GM12878 (cell line): ENCODE results near the gene RNF13. TPM values are rescaled to one million over a fixed set of nuclear protein-coding genes. Genes with fewer than 3 reads are reported as not detected.

Experiments
- ATAC-seq: fragments of 200-7000 bp; cut with Tn5 transposase; 3 replicates; pipeline ENCODE4 v1.9.1; 2020; ENCODE audit warnings: mild to moderate bottlenecking, moderate library complexity
- BruUV-seq: library from RNA; stranded (reverse); fragments of 400-500 nt; replicated peaks from 2 replicates; lab custom pipeline; 2021; lab: Mats Ljungman, UMichigan
- CTCF ChIA-PET: fragments of 300-600 bp; sonication (Branson Sonifier 250); formaldehyde crosslinking; extraction: SDS; loops from one replicate; lab custom pipeline; 2021; ENCODE audit warnings: inconsistent platforms; lab: Yijun Ruan, JAX
- POLR2A ChIA-PET: fragments of 350-600 bp; formaldehyde crosslinking; extraction: SDS; loops from one replicate; lab custom pipeline; 2021; ENCODE audit warnings: inconsistent platforms; lab: Charles Lee
- RAD21 ChIA-PET: fragments of 300-600 bp; sonication (Branson Sonifier 250); formaldehyde crosslinking; loops from one replicate; lab custom pipeline; 2023; ENCODE audit warnings: antibody characterized with exemption; ENCODE audit not compliant: unreplicated experiment; lab: Charles Lee
- SMC1A ChIA-PET: fragments of 300-600 bp; sonication (Branson Sonifier 250); formaldehyde crosslinking; loops from one replicate; lab custom pipeline; 2023; ENCODE audit not compliant: unreplicated experiment, uncharacterized antibody; lab: Charles Lee
- DNase-seq: peaks from one replicate; pipeline ENCODE4 v3.0.0-alpha.2; 2011; ENCODE audit warnings: low read depth, low spot score
- FAIRE-seq: peaks from 3 replicates; lab custom pipeline; 2011; peaks lifted over from hg19 to GRCh38; lab: Jason Lieb, UNC
- H2AFZ ChIP-seq: 2 replicates; pipeline ENCODE4 v1.6.0; 2011; ENCODE audit warnings: low read depth, low read length, control low read depth; ENCODE audit not compliant: control insufficient read depth
- H3K27ac ChIP-seq: 2 replicates; pipeline ENCODE4 v1.5.1; 2011; ENCODE audit warnings: control low read depth; ENCODE audit not compliant: control insufficient read depth, insufficient read depth
- H3K27me3 ChIP-seq, 2 experiments: replicated peaks in 1 of 2; 2 replicates each; pipeline versions ENCODE4 v1.6.0 to v1.6.1; 2011; ENCODE audit warnings: low read length in 1 of 2; ENCODE audit not compliant: control insufficient read depth in 2 of 2, insufficient read depth in 2 of 2
- H3K36me3 ChIP-seq, 2 experiments: 2 replicates each; pipeline ENCODE4 v1.5.1; 2011; ENCODE audit warnings: low read length in 1 of 2; ENCODE audit not compliant: control insufficient read depth in 2 of 2, insufficient read depth in 2 of 2
- H3K4me1 ChIP-seq: 2 replicates; pipeline ENCODE4 v1.6.1; 2011; ENCODE audit warnings: mild to moderate bottlenecking, low read length, moderate library complexity, mixed read lengths; ENCODE audit not compliant: control insufficient read depth, insufficient read depth
- H3K4me2 ChIP-seq: 2 replicates; pipeline ENCODE4 v1.6.0; 2011; ENCODE audit warnings: control low read depth; ENCODE audit not compliant: control insufficient read depth, insufficient read depth
- H3K4me3 ChIP-seq: fragments of 200-600 bp; sonication (generic); 2 replicates; pipeline ENCODE4 v1.5.1; 2016
- H3K79me2 ChIP-seq: 2 replicates; pipeline ENCODE4 v1.6.0; 2011; ENCODE audit warnings: low read length; ENCODE audit not compliant: control insufficient read depth, insufficient read depth
- H3K9ac ChIP-seq: 2 replicates; pipeline ENCODE4 v1.8.0; 2011; ENCODE audit warnings: low read length, control low read depth, mixed read lengths; ENCODE audit not compliant: control insufficient read depth, insufficient read depth
- H3K9me3 ChIP-seq: replicated peaks from 3 replicates; pipeline ENCODE4 v1.5.1; 2011; ENCODE audit warnings: mild to moderate bottlenecking, low read length; ENCODE audit not compliant: control insufficient read depth, insufficient read depth
- H4K20me1 ChIP-seq: 2 replicates; pipeline ENCODE4 v1.6.0; 2011; ENCODE audit not compliant: control insufficient read depth, insufficient read depth
- BRCA1 ChIP-seq: IDR thresholded peaks from 2 replicates; pipeline ENCODE4 v1.6.1; 2011; ENCODE audit warnings: low read depth, low read length, improper control_type of control experiment
- CEBPB ChIP-seq, 2 experiments: fragments of 150-350 bp in 1 of 2; IDR thresholded peaks; 2 replicates each; pipeline ENCODE4 v1.6.1; 2012 to 2014; ENCODE audit warnings: low read depth in 2 of 2, low read length in 2 of 2, borderline replicate concordance in 1 of 2, inconsistent platforms in 1 of 2
- CHD2 ChIP-seq: IDR thresholded peaks from 2 replicates; pipeline ENCODE4 v1.6.1; 2011; ENCODE audit warnings: low read depth, low read length, improper control_type of control experiment, borderline replicate concordance
- EP300 ChIP-seq, 2 experiments: fragments of 150-350 bp in 1 of 2; IDR thresholded peaks; 2 replicates each; pipeline ENCODE4 v1.6.1; 2011 to 2012; ENCODE audit warnings: low read depth in 2 of 2, low read length in 2 of 2, borderline replicate concordance in 1 of 2, improper control_type of control experiment in 1 of 2, inconsistent platforms in 1 of 2; ENCODE audit not compliant: control insufficient read depth in 1 of 2
- ETV6 ChIP-seq, 2 experiments: fragments of 450-650 bp in 1 of 2; IDR thresholded peaks in 1 of 2; conservative IDR thresholded peaks in 1 of 2; 2 replicates each; pipeline ENCODE4 v1.6.1; 2014; ENCODE audit warnings: antibody characterized with exemption in 1 of 2, borderline replicate concordance in 1 of 2, low read depth in 1 of 2, mild to moderate bottlenecking in 1 of 2, moderate library complexity in 1 of 2
- GABPA ChIP-seq: IDR thresholded peaks from 2 replicates; pipeline ENCODE4 v1.6.1; 2014; ENCODE audit warnings: antibody characterized with exemption, low read depth, mild to moderate bottlenecking, inconsistent platforms
- IRF4 ChIP-seq: IDR thresholded peaks from 2 replicates; pipeline ENCODE4 v1.6.1; 2011; ENCODE audit warnings: low read depth, low read length
- MLLT1 ChIP-seq: fragments of 450-650 bp; IDR thresholded peaks from 2 replicates; pipeline ENCODE4 v1.6.1; 2016; ENCODE audit warnings: mild to moderate bottlenecking
- NBN ChIP-seq: fragments of 450-650 bp; IDR thresholded peaks from 2 replicates; pipeline ENCODE4 v1.6.1; 2016
- PAX8 ChIP-seq: fragments of 450-650 bp; IDR thresholded peaks from 2 replicates; pipeline ENCODE4 v1.6.1; 2017; ENCODE audit warnings: mild to moderate bottlenecking, moderate library complexity
- PBX3 ChIP-seq: IDR thresholded peaks from 2 replicates; pipeline ENCODE4 v1.6.1; 2011; ENCODE audit warnings: mild to moderate bottlenecking, low read depth, low read length, moderate library complexity; ENCODE audit not compliant: insufficient replicate concordance
- POU2F2 ChIP-seq: IDR thresholded peaks from 3 replicates; pipeline ENCODE4 v1.6.1; 2011; ENCODE audit warnings: low read depth, mild to moderate bottlenecking, low read length, borderline replicate concordance
- RAD21 ChIP-seq: IDR thresholded peaks from 2 replicates; pipeline ENCODE4 v1.6.1; 2011; ENCODE audit warnings: mild to moderate bottlenecking, low read depth, low read length, moderate library complexity; ENCODE audit not compliant: insufficient read depth
- RFX5 ChIP-seq: IDR thresholded peaks from 2 replicates; pipeline ENCODE4 v1.6.1; 2011; ENCODE audit warnings: low read depth, low read length, improper control_type of control experiment
- SMAD1 ChIP-seq: fragments of 450-650 bp; IDR thresholded peaks from 2 replicates; pipeline ENCODE4 v1.6.1; 2018; ENCODE audit warnings: mild to moderate bottlenecking, low read depth; ENCODE audit not compliant: partially characterized antibody
- SMC3 ChIP-seq: IDR thresholded peaks from 2 replicates; pipeline ENCODE4 v1.6.1; 2011; ENCODE audit warnings: low read length, improper control_type of control experiment, borderline replicate concordance
- STAT1 ChIP-seq: fragments of 450-650 bp; conservative IDR thresholded peaks from 2 replicates; pipeline ENCODE4 v1.6.1; 2014; ENCODE audit warnings: antibody characterized with exemption, mild to moderate bottlenecking
- USF2 ChIP-seq: IDR thresholded peaks from 2 replicates; pipeline ENCODE4 v1.6.1; 2011; ENCODE audit warnings: low read depth, low read length, improper control_type of control experiment, borderline replicate concordance
- ZZZ3 ChIP-seq: IDR thresholded peaks from 2 replicates; pipeline ENCODE4 v1.6.1; 2011; ENCODE audit warnings: low read depth; ENCODE audit not compliant: control insufficient read depth, insufficient read length
- WGBS: methylation state at CpG from one replicate; pipeline ENCODE4 v1.1.6; 2016; ENCODE audit warnings: low lambda C conversion rate; ENCODE audit not compliant: insufficient replicate concordance, insufficient coverage; ENCODE audit errors: missing lambda C conversion rate; 5-methylcytosine and 5-hydroxymethylcytosine counted together
- in situ Hi-C: fragments of 300-500 bp; cut with MboI; formaldehyde crosslinking; loops from 9 replicates; pipeline ENCODE4 v1.14.3; 2018; ENCODE audit warnings: mixed read lengths
- intact Hi-C: fragments of 100-400 bp; cut with micrococcal nuclease; formaldehyde crosslinking; loops from one replicate; pipeline ENCODE4 v1.14.2; 2022; ENCODE audit not compliant: unreplicated experiment
- polyA plus RNA-seq, 11 experiments: library from polyadenylated mRNA; depleted of rRNA in 4 of 11; unstranded in 6 of 11; stranded (reverse) in 5 of 11; fragments of >200 nt; fragmentation: Nextera tagmentation in 4 of 11; fragmentation: Illumina TruSeq in 1 of 11; extraction: Ambion mirVana in 4 of 11; extraction: Trizol in 1 of 11; gene quantifications; 1 replicate in 1 of 11; 2 replicates in 10 of 11; pipeline versions ENCODE4 v1.2.1 to v1.2.3, GENCODE V29; 2011 to 2016; ENCODE audit warnings: inconsistent platforms in 2 of 11, missing spikeins in 2 of 11, low read depth in 1 of 11
- total RNA-seq, 4 experiments: library from RNA; depleted of rRNA in 3 of 4; stranded (reverse); fragments of >200 nt in 3 of 4; fragmentation: Illumina TruSeq in 1 of 4; extraction: Trizol in 1 of 4; gene quantifications; 2 replicates each; pipeline versions ENCODE4 v1.2.1 to v1.2.3, GENCODE V29; 2013 to 2021

Gene RNF13
- total and polyA plus RNA-seq, 10 of the 15 experiments (the other 5 are each of a cell fraction or from before 2014, with no cell fraction given) = 18.9 to 73.4 (median 36.7) TPM

GRCh38 chr3:149767720-149768119 lies 45.3 kb upstream of the RNF13 start:
- RAD21 ChIA-PET = interaction anchor here (1.2 to 3.0 kb wide), 4 partner anchors 16 to 255 kb away, joined by 3 to 20 read pairs (median 6); partner anchors contain the start of gene COMMD2

More at GRCh38 chr3:149767720-149768119, 45.3 kb upstream of the RNF13 start:
- H3K4me2 ChIP-seq = no peak overlapping the region
- no peak for FAIRE-seq
- no peak for DNase-seq
- ATAC-seq = no peak
- no TSS peak for BruUV-seq
- no peak overlapping the region for H3K9ac ChIP-seq
- no peaks in the 10 kb centered on the region for H3K4me1 ChIP-seq
- no peaks in the 10 kb centered on the region for H3K79me2 ChIP-seq
- ChIA-PET POLR2A (no interaction called here), CTCF (interaction anchor here (0.6 to 15.4 kb wide), 14 partner anchors 10 to 416 kb away, joined by 3 to 222 read pairs (median 6); partner anchors contain the start of gene COMMD2), SMC1A (interaction anchor here (0.6 to 7.0 kb wide), 12 partner anchors 8 to 452 kb away, joined by 3 to 86 read pairs (median 4); no protein-coding TSS in a partner anchor)
- no peak overlapping the region for H3K4me3 ChIP-seq
- WGBS = 68% methylated on average over 6 of the region's 6 CpGs
- intact Hi-C loops = loop anchor here (5.0 kb wide), 1 partner anchor 40 kb away; no protein-coding TSS in a partner anchor
- H3K36me3 ChIP-seq = no peaks in the 10 kb centered on the region
- TF ChIP-seq SMAD1 (no peak), IRF4 (no peak), CEBPB (IDR thresholded peaks at IDR 0.05; ENCODE audit: borderline replicate concordance in 1 of 2, low read depth in 2 of 2, low read length in 2 of 2) (no peak), BRCA1 (no peak), POU2F2 (no peak), RAD21 (no peak), PAX8 (no peak), GABPA (no peak), MLLT1 (no peak), SMC3 (no peak), EP300 (IDR thresholded peaks at IDR 0.05; ENCODE audit: borderline replicate concordance in 1 of 2, control insufficient read depth in 1 of 2, low read depth in 2 of 2, low read length in 2 of 2) (no peak), PBX3 (no peak), STAT1 (no peak), ETV6 (conservative IDR thresholded peaks at IDR 0.05 in 1 of 2, IDR thresholded peaks at IDR 0.05 in 1 of 2; ENCODE audit: borderline replicate concordance in 1 of 2, low read depth in 1 of 2) (no peak), CHD2 (no peak), RFX5 (no peak), USF2 (no peak), NBN (no peak), ZZZ3 (no peak)
- no peaks in the 10 kb centered on the region for H3K9me3 ChIP-seq
- in situ Hi-C loops = no loop called here
- H4K20me1 ChIP-seq = no peaks in the 10 kb centered on the region
- H3K27ac ChIP-seq = no peak overlapping the region
- 0 out of 4 replicates have a peak, but pooled peaks cover 0 to 3% of the 10 kb centered on the region in 2 experiments for H3K27me3 ChIP-seq
- H2AFZ ChIP-seq = no peak overlapping the region
